HepG2 (cell line): Measurements from ENCODE around the gene CNTN4. TPM values are rescaled to one million over a fixed set of nuclear protein-coding genes. Genes with fewer than 3 reads are reported as not detected.
A peak's percentile ranks its signal among the peaks of the same experiment; 100 is the strongest.

Source experiments
- ATAC-seq: fragments of 200-7000 bp; cut with Tn5 transposase; 3 replicates; pipeline ENCODE4 v1.9.1; 2020; ENCODE audit warnings: mild to moderate bottlenecking, moderate library complexity
- BruUV-seq: library from RNA; stranded (reverse); fragments of 400-500 nt; replicated peaks from 2 replicates; lab custom pipeline; 2021; lab: Mats Ljungman, UMichigan
- CTCF ChIA-PET: fragments of 300-600 bp; formaldehyde crosslinking; extraction: SDS; loops from one replicate; lab custom pipeline; 2021; ENCODE audit warnings: low total read pairs, inconsistent platforms, low intra/inter-chr PET ratio; lab: Yijun Ruan, JAX
- POLR2A ChIA-PET: fragments of 350-600 bp; sonication (Branson Sonifier 250); formaldehyde crosslinking; loops from one replicate; lab custom pipeline; 2020; ENCODE audit warnings: antibody characterized with exemption, inconsistent platforms; lab: Yijun Ruan, JAX
- DNase-seq: peaks from one replicate; pipeline ENCODE4 v3.0.0-alpha.2; 2015; ENCODE audit warnings: low spot score
- FAIRE-seq: peaks from 3 replicates; lab custom pipeline; 2011; peaks lifted over from hg19 to GRCh38; lab: Jason Lieb, UNC
- H2AFZ ChIP-seq: one replicate; pipeline ENCODE4 v1.6.1; 2011; ENCODE audit warnings: low read length, inconsistent platforms
- H3K27ac ChIP-seq: fragments of 300-600 bp; 3 replicates; pipeline ENCODE4 v1.8.0; 2011; ENCODE audit warnings: mixed run types, mild to moderate bottlenecking, mixed read lengths, low read length, inconsistent platforms; ENCODE audit not compliant: insufficient read depth; ENCODE audit errors: extremely low read length
- H3K27me3 ChIP-seq, 2 experiments: fragments of 200-600 bp in 1 of 2; 2 replicates in 1 of 2; 3 replicates in 1 of 2; pipeline versions ENCODE4 v1.6.0 to v1.8.0; 2011; ENCODE audit warnings: low read length in 2 of 2, mild to moderate bottlenecking in 2 of 2, moderate library complexity in 2 of 2, inconsistent platforms in 1 of 2; ENCODE audit not compliant: insufficient read depth in 2 of 2, control insufficient read depth in 1 of 2
- H3K36me3 ChIP-seq, 2 experiments: fragments of 200-600 bp in 1 of 2; replicated peaks in 1 of 2; 2 replicates in 1 of 2; 3 replicates in 1 of 2; pipeline versions ENCODE4 v1.5.1 to v1.8.0; 2011; ENCODE audit warnings: low read length in 2 of 2, inconsistent platforms in 1 of 2; ENCODE audit not compliant: insufficient read depth in 2 of 2, control insufficient read depth in 1 of 2
- H3K4me1 ChIP-seq: 2 replicates; pipeline ENCODE4 v1.5.1; 2012; ENCODE audit warnings: low read length, inconsistent platforms; ENCODE audit not compliant: insufficient read depth
- H3K4me2 ChIP-seq: 2 replicates; pipeline ENCODE4 v1.6.0; 2011; ENCODE audit warnings: low read depth, low read length, inconsistent platforms
- H3K4me3 ChIP-seq, 3 experiments: fragments of 200-600 bp in 1 of 3; sonication (generic), shearing (Covaris generic) in 1 of 3; replicated peaks in 1 of 3; 2 replicates each; pipeline ENCODE4 v1.5.1; 2011 to 2016; ENCODE audit warnings: low read length in 3 of 3, inconsistent platforms in 2 of 3, low read depth in 2 of 3, mild to moderate bottlenecking in 2 of 3, control low read depth in 1 of 3, mixed read lengths in 1 of 3; ENCODE audit not compliant: insufficient read depth in 1 of 3
- H3K79me2 ChIP-seq: one replicate; pipeline ENCODE4 v1.6.1; 2011; ENCODE audit warnings: low read length, inconsistent platforms; ENCODE audit not compliant: insufficient read depth
- H3K9ac ChIP-seq: 2 replicates; pipeline ENCODE4 v1.6.0; 2011; ENCODE audit warnings: mild to moderate bottlenecking, low read depth, low read length, inconsistent platforms; ENCODE audit not compliant: insufficient read depth
- H3K9me3 ChIP-seq: 2 replicates; pipeline ENCODE4 v1.5.1; 2012; ENCODE audit warnings: mild to moderate bottlenecking, low read length
- H4K20me1 ChIP-seq: 2 replicates; pipeline ENCODE4 v1.6.0; 2011; ENCODE audit warnings: inconsistent platforms, mild to moderate bottlenecking, low read length, moderate library complexity; ENCODE audit not compliant: insufficient read depth
- CEBPB ChIP-seq: IDR thresholded peaks from 2 replicates; pipeline ENCODE4 v1.6.1; 2011; ENCODE audit warnings: low read depth, low read length, improper control_type of control experiment, borderline replicate concordance
- HOXA9 ChIP-seq: sonication (generic); formaldehyde crosslinking; IDR thresholded peaks from 2 replicates; pipeline ENCODE4 v1.8.1; 2022; ENCODE audit warnings: missing genetic modification reagents, mild to moderate bottlenecking, moderate library complexity, borderline replicate concordance
- MTA1 ChIP-seq: sonication (generic); formaldehyde crosslinking; IDR thresholded peaks from 2 replicates; pipeline ENCODE4 v1.4.0; 2020; ENCODE audit warnings: missing genetic modification reagents, mild to moderate bottlenecking, borderline replicate concordance
- MXD3 ChIP-seq: IDR thresholded peaks from 2 replicates; pipeline ENCODE4 v1.6.1; 2016; ENCODE audit warnings: mild to moderate bottlenecking, missing biosample characterization, missing genetic modification reagents
- NFE2 ChIP-seq: sonication (generic); formaldehyde crosslinking; IDR thresholded peaks from 2 replicates; pipeline ENCODE4 v1.4.0; 2020; ENCODE audit warnings: missing genetic modification reagents
- NFKB2 ChIP-seq: sonication (generic); formaldehyde crosslinking; IDR thresholded peaks from 2 replicates; pipeline ENCODE4 v1.4.0; 2020; ENCODE audit warnings: missing genetic modification reagents, borderline replicate concordance
- RNF219 ChIP-seq: sonication (generic); formaldehyde crosslinking; IDR thresholded peaks from 2 replicates; pipeline ENCODE4 v1.5.0; 2020; ENCODE audit warnings: mild to moderate bottlenecking, missing genetic modification reagents
- SRF ChIP-seq: IDR thresholded peaks from 2 replicates; pipeline ENCODE4 v1.6.1; 2011; ENCODE audit warnings: mild to moderate bottlenecking, low read depth, low read length, moderate library complexity
- THAP9 ChIP-seq: sonication (generic); formaldehyde crosslinking; IDR thresholded peaks from 2 replicates; pipeline ENCODE4; 2020; ENCODE audit warnings: missing genetic modification reagents, mild to moderate bottlenecking, borderline replicate concordance
- ZMAT3 ChIP-seq: sonication (generic); formaldehyde crosslinking; conservative IDR thresholded peaks from 2 replicates; pipeline ENCODE4 v1.7.0; 2021; ENCODE audit warnings: missing genetic modification reagents
- ZNF124 ChIP-seq: sonication (generic); formaldehyde crosslinking; IDR thresholded peaks from 2 replicates; pipeline ENCODE4 v1.4.0; 2020; ENCODE audit warnings: missing genetic modification reagents
- ZNF235 ChIP-seq: sonication (generic); formaldehyde crosslinking; IDR thresholded peaks from 2 replicates; pipeline ENCODE4 v1.8.1; 2023; ENCODE audit warnings: mild to moderate bottlenecking, missing genetic modification reagents, borderline replicate concordance
- ZNF790 ChIP-seq: sonication (generic); formaldehyde crosslinking; IDR thresholded peaks from 2 replicates; pipeline ENCODE4 v1.8.0; 2022; ENCODE audit warnings: missing genetic modification reagents, mild to moderate bottlenecking, borderline replicate concordance
- WGBS: methylation state at CpG from one replicate; pipeline ENCODE4 v1.1.6; 2017; ENCODE audit warnings: low lambda C conversion rate; 5-methylcytosine and 5-hydroxymethylcytosine counted together
- in situ Hi-C: cut with HindIII; loops from 2 replicates; pipeline ENCODE4 v1.10.0; 2017; ENCODE audit warnings: low pct_unique_long_range_greater_than_20kb; ENCODE audit not compliant: extremely low pct_ligation_motif_present
- intact Hi-C: fragments of 100-400 bp; cut with micrococcal nuclease; formaldehyde crosslinking; loops from one replicate; pipeline ENCODE4 v1.10.0; 2022; ENCODE audit not compliant: unreplicated experiment
- polyA plus RNA-seq, 8 experiments: library from polyadenylated mRNA; depleted of rRNA in 3 of 8; stranded (reverse) in 7 of 8; unstranded in 1 of 8; fragments of >200 nt; fragmentation: Illumina TruSeq in 4 of 8; extraction: Trizol in 4 of 8; gene quantifications; 2 replicates each; pipeline versions ENCODE4 v1.2.1 to v1.2.3, GENCODE V29; 2011 to 2016; ENCODE audit warnings: low read depth in 4 of 8, missing spikeins in 1 of 8, mixed read lengths in 1 of 8; ENCODE audit not compliant: insufficient read depth in 1 of 8
- total RNA-seq, 5 experiments: library from RNA; depleted of rRNA; stranded (reverse); fragments of >200 nt; fragmentation: Illumina TruSeq; extraction: Trizol; gene quantifications; 2 replicates each; pipeline ENCODE4 v1.2.3, GENCODE V29; 2016; ENCODE audit warnings: low read depth in 1 of 5

CNTN4 gene
- total and polyA plus RNA-seq, 2 of the 13 experiments (the other 11 are each of a cell fraction or from before 2014, with no cell fraction given) = 0.01 to 0.13 TPM

DNA sequence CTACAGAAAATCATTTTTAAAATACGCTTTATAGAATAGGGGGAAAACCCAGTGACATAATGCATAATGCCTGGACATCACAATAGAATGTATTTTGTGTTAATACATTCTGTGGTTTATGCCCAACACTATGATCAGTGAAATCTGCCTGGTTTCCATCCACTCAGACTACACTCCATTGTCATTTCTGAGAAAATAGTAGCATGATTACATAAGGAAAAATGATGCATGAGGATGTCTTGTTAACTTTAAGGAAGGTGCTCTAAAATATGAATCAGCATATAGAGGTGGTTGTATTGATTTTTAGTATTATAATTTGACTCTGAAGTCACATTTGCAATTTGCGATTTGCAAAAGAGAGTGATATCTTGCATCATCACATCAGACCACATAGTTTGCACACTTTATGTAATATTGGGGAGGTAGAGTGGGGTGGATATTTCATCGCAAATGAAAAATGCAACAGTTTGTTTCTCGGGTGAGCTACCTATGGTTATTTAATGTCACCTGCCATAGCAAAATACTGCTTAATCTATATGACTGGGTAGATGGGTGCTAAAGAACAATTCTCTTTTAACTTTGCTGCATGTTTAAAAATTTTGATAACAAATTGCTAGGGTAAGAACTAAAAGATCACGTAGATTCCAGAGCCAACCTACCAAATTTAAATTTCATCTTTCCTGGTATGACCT, 607.6 kb downstream of the CNTN4 start:
- no peaks in the 10 kb centered on the region for H3K36me3 ChIP-seq
- in situ Hi-C loops = no loop called here
- ChIA-PET CTCF (no interaction called here), POLR2A (no interaction called here)
- ATAC-seq = no peak; the same call in 2 of the 3 replicates
- peak; percentile 33; the same call in 1 of the 2 replicates for TF ChIP-seq CEBPB
- no peak for TF ChIP-seq ZNF124
- intact Hi-C loops = no loop called here
- H3K27ac ChIP-seq = no peak overlapping the region
- 43% methylated on average over 5 of the region's 5 CpGs for WGBS
- H3K4me3 ChIP-seq = no peak overlapping the region
- no peaks in the 10 kb centered on the region for H3K4me1 ChIP-seq
- no peak for FAIRE-seq
- no peak overlapping the region for H3K4me2 ChIP-seq
- H3K9ac ChIP-seq = no peak overlapping the region
- no peak for DNase-seq
- H3K27me3 ChIP-seq = no peaks in the 10 kb centered on the region
- BruUV-seq = no TSS peak
- H3K9me3 ChIP-seq = no peaks in the 10 kb centered on the region
- H4K20me1 ChIP-seq = no peaks in the 10 kb centered on the region; the same call in 1 of the 2 replicates
- H2AFZ ChIP-seq = no peak overlapping the region
- H3K79me2 ChIP-seq = no peaks in the 10 kb centered on the region

- H3K9me3 ChIP-seq = no peaks in the 10 kb centered on the region
- no peak for FAIRE-seq
- TF ChIP-seq ZNF790 (CRISPR knock-in tag) = no peak
- TF ChIP-seq THAP9 = no peak
- no peak for TF ChIP-seq RNF219
- no peak for TF ChIP-seq NFKB2 (CRISPR knock-in tag)
- no peak for TF ChIP-seq MTA1
- TF ChIP-seq SRF = no peak
- TF ChIP-seq NFE2 = no peak
- TF ChIP-seq ZMAT3 = no peak
- no peak for TF ChIP-seq MXD3 (CRISPR knock-in tag)
- no peak for TF ChIP-seq ZNF235 (CRISPR knock-in tag)
- no peak for TF ChIP-seq HOXA9 (CRISPR knock-in tag)
Observed at GRCh38 chr3:2706836-2707210, 608.2 kb downstream of the CNTN4 start.

More at GRCh38 chr3:2706836-2707210, 608.2 kb downstream of the CNTN4 start:
- Histone ChIP-seq H4K20me1 (no peaks in the 10 kb centered on the region; the same call in 1 of the 2 replicates), H3K27ac (no peak overlapping the region), H3K36me3 (no peaks in the 10 kb centered on the region), H3K4me2 (no peak overlapping the region), H2AFZ (no peak overlapping the region), H3K79me2 (no peaks in the 10 kb centered on the region), H3K4me1 (no peaks in the 10 kb centered on the region), H3K27me3 (no peaks in the 10 kb centered on the region), H3K4me3 (no peak overlapping the region), H3K9ac (no peak overlapping the region)
- BruUV-seq = no TSS peak
- ChIA-PET CTCF (no interaction called here), POLR2A (no interaction called here)
- 54% methylated on average over 3 of the region's 3 CpGs for WGBS
- ATAC-seq (no peak), DNase-seq (no peak)
- in situ Hi-C loops (no loop called here), intact Hi-C loops (no loop called here)
